K562 (cell line): ENCODE data around the gene DLGAP1. TPM values are rescaled to one million over a fixed set of nuclear protein-coding genes. Genes with fewer than 3 reads are reported as not detected.

Experiments used
- ARHGAP35 ChIP-seq: fragments of 450-650 bp; IDR thresholded peaks from 2 replicates; pipeline ENCODE4 v1.6.1; 2018; ENCODE audit not compliant: partially characterized antibody
- BACH1 ChIP-seq: fragments of 200-800 bp; sonication (Bioruptor generic); IDR thresholded peaks from 2 replicates; pipeline ENCODE4 v1.6.1; 2016; ENCODE audit warnings: missing genetic modification characterization, missing compliant biosample characterization
- CCNT2 ChIP-seq: IDR thresholded peaks from 2 replicates; pipeline ENCODE4 v1.6.1; 2011; ENCODE audit warnings: borderline replicate concordance, low read depth, mild to moderate bottlenecking, moderate library complexity, mixed read lengths, low read length; ENCODE audit not compliant: insufficient read length; ENCODE audit errors: extremely low read depth
- CEBPZ ChIP-seq: fragments of 150-350 bp; IDR thresholded peaks from 2 replicates; pipeline ENCODE4 v1.6.1; 2014; ENCODE audit warnings: low read depth, mild to moderate bottlenecking, low read length, borderline replicate concordance
- CREM ChIP-seq: IDR thresholded peaks from 2 replicates; pipeline ENCODE4 v1.6.1; 2014; ENCODE audit warnings: antibody characterized with exemption, low read depth
- CXXC5 ChIP-seq: fragments of 250-450 bp; sonication (Bioruptor Pico); IDR thresholded peaks from 2 replicates; pipeline ENCODE4 v1.8.0; 2022; ENCODE audit warnings: inconsistent platforms, mild to moderate bottlenecking, moderate library complexity
- FIP1L1 ChIP-seq: fragments of 200-400 bp; formaldehyde crosslinking; IDR thresholded peaks from 2 replicates; pipeline ENCODE4 v1.6.1; 2018; ENCODE audit warnings: mild to moderate bottlenecking, low read depth, low read length; ENCODE audit not compliant: poor library complexity, severe bottlenecking
- FOXA3 ChIP-seq, 2 experiments: fragments of 450-650 bp in 1 of 2; sonication (generic) in 1 of 2; formaldehyde crosslinking; IDR thresholded peaks in 1 of 2; conservative IDR thresholded peaks in 1 of 2; 2 replicates each; pipeline versions ENCODE4 v1.4.0 to v1.8.0; 2020 to 2022; ENCODE audit warnings: mild to moderate bottlenecking in 2 of 2, missing genetic modification reagents in 1 of 2
- FOXJ3 ChIP-seq: sonication (generic); formaldehyde crosslinking; IDR thresholded peaks from 2 replicates; pipeline ENCODE4 v1.4.0; 2020; ENCODE audit warnings: mild to moderate bottlenecking, missing genetic modification reagents
- FOXK1 ChIP-seq: sonication (generic); formaldehyde crosslinking; IDR thresholded peaks from 2 replicates; pipeline ENCODE4 v1.8.0; 2022; ENCODE audit warnings: missing genetic modification reagents, mild to moderate bottlenecking, borderline replicate concordance
- FOXP1 ChIP-seq: sonication (generic); formaldehyde crosslinking; IDR thresholded peaks from 2 replicates; pipeline ENCODE4 v1.8.0; 2022; ENCODE audit warnings: mild to moderate bottlenecking, missing genetic modification reagents
- HDAC1 ChIP-seq, 2 experiments: fragments of 450-650 bp; IDR thresholded peaks; 2 replicates each; pipeline ENCODE4 v1.6.1; 2016 to 2017; ENCODE audit warnings: inconsistent platforms in 1 of 2, mild to moderate bottlenecking in 1 of 2, moderate library complexity in 1 of 2
- HDAC8 ChIP-seq: fragments of 450-650 bp; IDR thresholded peaks from 2 replicates; pipeline ENCODE4 v1.6.1; 2016; ENCODE audit warnings: mild to moderate bottlenecking, missing genetic modification characterization, moderate library complexity, missing compliant biosample characterization
- ID3 ChIP-seq, 2 experiments: fragments of 250-450 bp in 1 of 2; fragments of 450-650 bp in 1 of 2; sonication (Bioruptor Pico) in 1 of 2; IDR thresholded peaks; 2 replicates each; pipeline versions ENCODE4 v1.6.1 to v1.8.0; 2016 to 2021; ENCODE audit warnings: mild to moderate bottlenecking in 2 of 2, moderate library complexity in 2 of 2, missing compliant biosample characterization in 1 of 2, missing genetic modification characterization in 1 of 2
- IFI16 ChIP-seq: fragments of 250-450 bp; sonication (Bioruptor Pico); IDR thresholded peaks from 2 replicates; pipeline ENCODE4 v2.1.2; 2022; ENCODE audit warnings: mild to moderate bottlenecking, inconsistent platforms
- KLF6 ChIP-seq: fragments of 250-450 bp; sonication (Bioruptor Pico); IDR thresholded peaks from 2 replicates; pipeline ENCODE4 v1.4.0; 2020; ENCODE audit warnings: mild to moderate bottlenecking, moderate library complexity, borderline replicate concordance
- PHF20 ChIP-seq: fragments of 450-650 bp; IDR thresholded peaks from 2 replicates; pipeline ENCODE4 v1.6.1; 2018; ENCODE audit not compliant: partially characterized antibody
- POLR2AphosphoS2 ChIP-seq: IDR thresholded peaks from 2 replicates; pipeline ENCODE4 v1.6.1; 2012; ENCODE audit warnings: low read length, improper control_type of control experiment
- RBBP5 ChIP-seq: fragments of 200-600 bp; sonication (generic); IDR thresholded peaks from 2 replicates; pipeline ENCODE4 v1.6.1; 2012; ENCODE audit warnings: borderline replicate concordance, mild to moderate bottlenecking, low read length, control low read depth, inconsistent platforms; ENCODE audit not compliant: insufficient read depth, poor library complexity, severe bottlenecking
- RBM15 ChIP-seq: fragments of 200-400 bp; formaldehyde crosslinking; IDR thresholded peaks from 2 replicates; pipeline ENCODE4 v1.6.1; 2018; ENCODE audit warnings: mild to moderate bottlenecking, low read length, moderate library complexity; ENCODE audit not compliant: insufficient read depth
- SRSF3 ChIP-seq: fragments of 200-400 bp; formaldehyde crosslinking; IDR thresholded peaks from 2 replicates; pipeline ENCODE4 v1.6.1; 2016; ENCODE audit warnings: mild to moderate bottlenecking, low read length, moderate library complexity; ENCODE audit not compliant: insufficient read depth
- SRSF9 ChIP-seq: fragments of 200-400 bp; formaldehyde crosslinking; IDR thresholded peaks from 2 replicates; pipeline ENCODE4 v1.6.1; 2017; ENCODE audit warnings: low read depth, low read length, borderline replicate concordance
- TARDBP ChIP-seq: fragments of 450-650 bp; IDR thresholded peaks from 2 replicates; pipeline ENCODE4 v1.6.1; 2016
- THAP7 ChIP-seq: fragments of 250-450 bp; sonication (Bioruptor Pico); IDR thresholded peaks from 2 replicates; pipeline ENCODE4 v1.5.0; 2021
- ZNF311 ChIP-seq: fragments of 250-450 bp; sonication (Bioruptor Pico); IDR thresholded peaks from 2 replicates; pipeline ENCODE4 v1.4.0; 2020; ENCODE audit warnings: mild to moderate bottlenecking, moderate library complexity
- polyA plus RNA-seq, 8 experiments: library from polyadenylated mRNA; depleted of rRNA in 4 of 8; stranded (reverse) in 5 of 8; unstranded in 3 of 8; fragments of >200 nt; fragmentation: Nextera tagmentation in 2 of 8; fragmentation: Illumina TruSeq in 1 of 8; extraction: Ambion mirVana in 2 of 8; extraction: Trizol in 1 of 8; gene quantifications; 2 replicates each; pipeline versions ENCODE4 v1.2.1 to v1.2.3, GENCODE V29; 2011 to 2014; ENCODE audit warnings: inconsistent platforms in 1 of 8, missing spikeins in 1 of 8
- total RNA-seq, 7 experiments: library from RNA; depleted of rRNA in 6 of 7; stranded (reverse); fragments of >200 nt in 6 of 7; fragmentation: Illumina TruSeq in 2 of 7; extraction: Trizol in 2 of 7; gene quantifications; 2 replicates each; pipeline versions ENCODE4 v1.2.1 to v1.2.3, GENCODE V29; 2011 to 2021; ENCODE audit warnings: low replicate concordance in 1 of 7

Gene DLGAP1
- total and polyA plus RNA-seq, 9 of the 15 experiments (the other 6 are each of a cell fraction or from before 2014, with no cell fraction given), result 0.04 to 0.22 (median 0.08) TPM

GRCh38 chr18:3584897-3585460 is 870.1 kb downstream of the DLGAP1 start (continued):
- no peak for TF ChIP-seq FIP1L1
- no peak for TF ChIP-seq BACH1 (tag)
- TF ChIP-seq KLF6, result no peak
- TF ChIP-seq FOXA3 (CRISPR knock-in tag; conservative IDR thresholded peaks at IDR 0.05 in 1 of 2, IDR thresholded peaks at IDR 0.05 in 1 of 2), result no peak
- TF ChIP-seq FOXJ3 (CRISPR knock-in tag), result 0 out of 2 replicates have a peak, but pooled peaks have one; percentile 30
- no peak for TF ChIP-seq SRSF9
- no peak for TF ChIP-seq CCNT2
- no peak for TF ChIP-seq POLR2AphosphoS2
- 0 out of 2 replicates have a peak, but pooled peaks have one; percentile 19 for TF ChIP-seq HDAC8 (tag)
- TF ChIP-seq ARHGAP35, result no peak
- TF ChIP-seq CXXC5, result peak; percentile 61
- no peak for TF ChIP-seq IFI16 (CRISPR knock-in tag)
- TF ChIP-seq TARDBP, result no peak
- peak; percentile 44; the same call in 1 of the 2 replicates for TF ChIP-seq FOXK1 (CRISPR knock-in tag)
- TF ChIP-seq THAP7 (CRISPR knock-in tag), result no peak
- no peak for TF ChIP-seq HDAC1 (IDR thresholded peaks at IDR 0.05)
- TF ChIP-seq RBM15, result no peak
- no peak for TF ChIP-seq FOXP1 (CRISPR knock-in tag)
- no peak for TF ChIP-seq ZNF311 (CRISPR knock-in tag)
- no peak for TF ChIP-seq ID3 (CRISPR knock-in tag; IDR thresholded peaks at IDR 0.05)
- no peak for TF ChIP-seq ID3 (tag; IDR thresholded peaks at IDR 0.05)
- TF ChIP-seq CEBPZ, result no peak
- no peak for TF ChIP-seq CREM
- peak; percentile 39 for TF ChIP-seq RBBP5
- peak; percentile 19 for TF ChIP-seq PHF20
- TF ChIP-seq SRSF3, result no peak
